Astrocyte of the cerebellum (primary cell): ENCODE data around the gene PPP1R12A.
"Not testable (repeated sequence)": the region's sequence is repeated elsewhere in the genome, so short reads cannot be mapped to it uniquely, and the experiment has no call there.

Experiments used
- DNase-seq: peaks from one replicate; pipeline ENCODE4 v3.0.0-alpha.2; 2011; ENCODE audit warnings: low read depth
- H3K4me3 ChIP-seq: 2 replicates; pipeline ENCODE4 v1.5.1; 2011; ENCODE audit warnings: mild to moderate bottlenecking, low read depth, low read length, moderate library complexity
- CTCF ChIP-seq: IDR thresholded peaks from 2 replicates; pipeline ENCODE4 v1.5.1; 2012; ENCODE audit warnings: low read length, low read depth, moderate library complexity, mild to moderate bottlenecking; ENCODE audit errors: missing control alignments
- in situ Hi-C: cut with HindIII; loops from 2 replicates; pipeline ENCODE4 v1.10.0; 2017; ENCODE audit warnings: low sequenced_read_pairs

Gene PPP1R12A

GRCh38 chr12:79828924-79829323, 106.0 kb downstream of the PPP1R12A start:
- DNase-seq = no peak
- in situ Hi-C loops = no loop called here

GRCh38 chr12:79827484-79827883, 107.4 kb downstream of the PPP1R12A start:
- H3K4me3 ChIP-seq = no peak overlapping the region
- in situ Hi-C loops = no loop called here
- DNase-seq = no peak
- no peak for TF ChIP-seq CTCF

More at GRCh38 chr12:79828924-79829323, 106.0 kb downstream of the PPP1R12A start:
- H3K4me3 ChIP-seq = no peak overlapping the region
- TF ChIP-seq CTCF = no peak

GRCh38 chr12:79826267-79827128, 108.4 kb downstream of the PPP1R12A start:
- TF ChIP-seq CTCF = no peak
- DNase-seq = no peak
- H3K4me3 ChIP-seq = no peak overlapping the region
- in situ Hi-C loops = no loop called here

- in situ Hi-C loops = no loop called here
- no peak overlapping the region for H3K4me3 ChIP-seq
- no peak for DNase-seq
- TF ChIP-seq CTCF = no peak
These were observed 112.4 kb downstream of the PPP1R12A start for GRCh38 chr12:79822475-79822874.

- peak; percentile 34 for DNase-seq
- H3K4me3 ChIP-seq = no peak overlapping the region
- in situ Hi-C loops = no loop called here
- TF ChIP-seq CTCF = no peak
These were observed 116.0 kb downstream of the PPP1R12A start for GRCh38 chr12:79818856-79819255.

GRCh38 chr12:79784366-79785065, 150.4 kb downstream of the PPP1R12A start:
- DNase-seq, in situ Hi-C loops, H3K4me3 ChIP-seq: not testable (repeated sequence)
